HAP-1 (cell line): ENCODE data around the gene CRMP1.
A peak's percentile ranks its signal among the peaks of the same experiment; 100 is the strongest.
"Not testable (repeated sequence)": the region's sequence is repeated elsewhere in the genome, so short reads cannot be mapped to it uniquely, and the experiment has no call there.

Source experiments
- DNase-seq, 2 experiments: peaks; one replicate each; pipeline ENCODE4 v3.0.0-alpha.2; 2016 to 2020; ENCODE audit warnings: low spot score in 2 of 2
- H3K27me3 ChIP-seq: fragments of 250-450 bp; sonication (Bioruptor Pico); 2 replicates; pipeline ENCODE4 v1.5.1; 2020; ENCODE audit warnings: low read depth, mild to moderate bottlenecking, moderate library complexity
- H3K36me3 ChIP-seq: fragments of 250-450 bp; sonication (Bioruptor Pico); replicated peaks from 2 replicates; pipeline ENCODE4 v1.5.1; 2020; ENCODE audit warnings: mild to moderate bottlenecking
- H3K4me1 ChIP-seq: fragments of 250-450 bp; sonication (Bioruptor Pico); 2 replicates; pipeline ENCODE4 v1.5.1; 2020; ENCODE audit warnings: mild to moderate bottlenecking
- H3K4me3 ChIP-seq: fragments of 250-450 bp; sonication (Bioruptor Pico); 2 replicates; pipeline ENCODE4 v1.5.1; 2020; ENCODE audit warnings: mild to moderate bottlenecking, moderate library complexity
- H3K9me3 ChIP-seq: fragments of 250-450 bp; sonication (Bioruptor Pico); 2 replicates; pipeline ENCODE4 v1.5.1; 2020; ENCODE audit warnings: mild to moderate bottlenecking, moderate library complexity
- in situ Hi-C: fragments of 300-500 bp; cut with MboI; formaldehyde crosslinking; loops from 3 replicates; pipeline ENCODE4 v1.14.3; 2020; ENCODE audit warnings: low sequenced_read_pairs, inconsistent platforms, mixed read lengths

The CRMP1 gene

GRCh38 chr4:5845035-5845905 is 47.6 kb downstream of the CRMP1 start:
- Histone ChIP-seq H3K9me3 (no peaks in the 10 kb centered on the region), H3K27me3 (no peaks in the 10 kb centered on the region), H3K36me3 (peaks cover 66% of the 10 kb centered on the region), H3K4me3 (no peak overlapping the region), H3K4me1 (no peaks in the 10 kb centered on the region)
- DNase-seq: no peak
- in situ Hi-C loops: no loop called here

GRCh38 chr4:5843573-5844530 is 49.0 kb downstream of the CRMP1 start:
- in situ Hi-C loops: no loop called here
- Histone ChIP-seq H3K27me3 (no peaks in the 10 kb centered on the region), H3K4me3 (no peak overlapping the region), H3K4me1 (no peaks in the 10 kb centered on the region), H3K36me3 (peaks cover 64% of the 10 kb centered on the region), H3K9me3 (no peaks in the 10 kb centered on the region)
- DNase-seq: no peak

- no peaks in the 10 kb centered on the region for H3K9me3 ChIP-seq
- no peaks in the 10 kb centered on the region for H3K4me1 ChIP-seq
- peaks cover 66% of the 10 kb centered on the region for H3K36me3 ChIP-seq
- no peak overlapping the region for H3K4me3 ChIP-seq
- DNase-seq: no peak
- in situ Hi-C loops: no loop called here
- no peaks in the 10 kb centered on the region for H3K27me3 ChIP-seq
Measured at GRCh38 chr4:5842456-5842855, 50.4 kb downstream of the CRMP1 start.

GRCh38 chr4:5839751-5840674 is 52.9 kb downstream of the CRMP1 start:
- H3K36me3 ChIP-seq: peaks cover 78% of the 10 kb centered on the region

GRCh38 chr4:5839332-5839731 is 53.6 kb downstream of the CRMP1 start:
- H3K9me3 ChIP-seq: no peaks in the 10 kb centered on the region
- peaks cover 84% of the 10 kb centered on the region for H3K36me3 ChIP-seq
- DNase-seq: no peak
- in situ Hi-C loops: no loop called here
- H3K4me1 ChIP-seq: no peaks in the 10 kb centered on the region
- no peaks in the 10 kb centered on the region for H3K27me3 ChIP-seq
- no peak overlapping the region for H3K4me3 ChIP-seq

More at GRCh38 chr4:5839751-5840674, 52.9 kb downstream of the CRMP1 start:
- no peaks in the 10 kb centered on the region for H3K9me3 ChIP-seq
- H3K27me3 ChIP-seq: no peaks in the 10 kb centered on the region
- no peak overlapping the region for H3K4me3 ChIP-seq
- DNase-seq: no peak
- no peaks in the 10 kb centered on the region for H3K4me1 ChIP-seq
- in situ Hi-C loops: no loop called here

- H3K4me1 ChIP-seq, H3K27me3 ChIP-seq, DNase-seq, H3K4me3 ChIP-seq, in situ Hi-C loops, H3K9me3 ChIP-seq: not testable (repeated sequence)
- peaks cover 82% of the 10 kb centered on the region for H3K36me3 ChIP-seq
Measured at GRCh38 chr4:5837483-5837882, 55.4 kb downstream of the CRMP1 start.

GRCh38 chr4:5836943-5837342 is 55.9 kb downstream of the CRMP1 start:
- in situ Hi-C loops: no loop called here
- no peaks in the 10 kb centered on the region for H3K4me1 ChIP-seq
- H3K4me3 ChIP-seq: no peak overlapping the region
- H3K9me3 ChIP-seq: no peaks in the 10 kb centered on the region
- DNase-seq: no peak
- no peaks in the 10 kb centered on the region for H3K27me3 ChIP-seq
- H3K36me3 ChIP-seq: peaks cover 82% of the 10 kb centered on the region

- H3K27me3 ChIP-seq: no peaks in the 10 kb centered on the region
- no peaks in the 10 kb centered on the region for H3K9me3 ChIP-seq
- no peaks in the 10 kb centered on the region for H3K4me1 ChIP-seq
- in situ Hi-C loops: no loop called here
- H3K4me3 ChIP-seq: no peak overlapping the region
- DNase-seq: no peak
- peaks cover 75% of the 10 kb centered on the region for H3K36me3 ChIP-seq
Measured at GRCh38 chr4:5828005-5828391, 64.9 kb downstream of the CRMP1 start.

GRCh38 chr4:5827108-5828004 is 65.5 kb downstream of the CRMP1 start:
- Histone ChIP-seq H3K9me3 (no peaks in the 10 kb centered on the region), H3K4me1 (no peaks in the 10 kb centered on the region), H3K36me3 (peaks cover 75% of the 10 kb centered on the region), H3K4me3 (no peak overlapping the region), H3K27me3 (no peaks in the 10 kb centered on the region)
- no peak for DNase-seq
- in situ Hi-C loops: no loop called here

- Histone ChIP-seq H3K36me3 (peaks cover 77% of the 10 kb centered on the region), H3K27me3 (no peaks in the 10 kb centered on the region), H3K4me3 (no peak overlapping the region), H3K4me1 (no peaks in the 10 kb centered on the region), H3K9me3 (no peaks in the 10 kb centered on the region)
- in situ Hi-C loops: no loop called here
- no peak for DNase-seq
Measured at GRCh38 chr4:5826437-5827107, 66.3 kb downstream of the CRMP1 start.

GRCh38 chr4:5825321-5826041 is 67.4 kb downstream of the CRMP1 start:
- in situ Hi-C loops: no loop called here
- no peaks in the 10 kb centered on the region for H3K4me1 ChIP-seq
- DNase-seq: no peak
- no peak overlapping the region for H3K4me3 ChIP-seq
- no peaks in the 10 kb centered on the region for H3K27me3 ChIP-seq
- no peaks in the 10 kb centered on the region for H3K9me3 ChIP-seq
- peaks cover 83% of the 10 kb centered on the region for H3K36me3 ChIP-seq

GRCh38 chr4:5824635-5825034 is 68.3 kb downstream of the CRMP1 start:
- in situ Hi-C loops: no loop called here
- DNase-seq: peak; percentile 33 to 45
- peaks cover 83% of the 10 kb centered on the region for H3K36me3 ChIP-seq

More at GRCh38 chr4:5824635-5825034, 68.3 kb downstream of the CRMP1 start:
- Histone ChIP-seq H3K9me3 (no peaks in the 10 kb centered on the region), H3K4me3 (no peak overlapping the region), H3K27me3 (no peaks in the 10 kb centered on the region), H3K4me1 (no peaks in the 10 kb centered on the region)
